Activated T-cell treated with anti-CD3 and anti-CD28 coated beads, Interleukin-2, amount 50 U/mL, for 4 hours (primary cell): ENCODE data around the gene DHRSX. TPM values are rescaled to one million over a fixed set of nuclear protein-coding genes. Genes with fewer than 3 reads are reported as not detected.
"Not testable (repeated sequence)": the region's sequence is repeated elsewhere in the genome, so short reads cannot be mapped to it uniquely, and the experiment has no call there.

Experiments used
- ATAC-seq, 2 donors: fragments of 200-7000 bp; cut with Tn5 transposase; one replicate each; pipeline ENCODE4 v1.10.0; 2021
- DNase-seq: peaks from one replicate; pipeline ENCODE4 v3.0.0-alpha.2; 2020
- H3K27me3 Mint-ChIP-seq: one replicate; pipeline ENCODE4 v1.8.0; 2021; ENCODE audit warnings: low read depth, mixed read lengths
- H3K36me3 Mint-ChIP-seq: one replicate; pipeline ENCODE4 v1.8.0; 2022; ENCODE audit warnings: mixed read lengths; ENCODE audit not compliant: insufficient read depth
- H3K4me1 Mint-ChIP-seq: one replicate; pipeline ENCODE4 v1.8.0; 2021; ENCODE audit warnings: low read depth, mixed read lengths
- H3K4me3 Mint-ChIP-seq: one replicate; pipeline ENCODE4 v1.8.0; 2021; ENCODE audit warnings: mild to moderate bottlenecking, moderate library complexity, mixed read lengths
- H3K9me3 Mint-ChIP-seq: one replicate; pipeline ENCODE4 v1.8.0; 2021; ENCODE audit warnings: mixed read lengths
- total RNA-seq, 3 donors: library from RNA; stranded (reverse); gene quantifications; one replicate each; pipeline ENCODE4 v1.2.1, GENCODE V29; 2021

The DHRSX gene
- total RNA-seq, 3 donors from 2014 or later = 19.3 to 23.2 (median 22.0) TPM

DNA sequence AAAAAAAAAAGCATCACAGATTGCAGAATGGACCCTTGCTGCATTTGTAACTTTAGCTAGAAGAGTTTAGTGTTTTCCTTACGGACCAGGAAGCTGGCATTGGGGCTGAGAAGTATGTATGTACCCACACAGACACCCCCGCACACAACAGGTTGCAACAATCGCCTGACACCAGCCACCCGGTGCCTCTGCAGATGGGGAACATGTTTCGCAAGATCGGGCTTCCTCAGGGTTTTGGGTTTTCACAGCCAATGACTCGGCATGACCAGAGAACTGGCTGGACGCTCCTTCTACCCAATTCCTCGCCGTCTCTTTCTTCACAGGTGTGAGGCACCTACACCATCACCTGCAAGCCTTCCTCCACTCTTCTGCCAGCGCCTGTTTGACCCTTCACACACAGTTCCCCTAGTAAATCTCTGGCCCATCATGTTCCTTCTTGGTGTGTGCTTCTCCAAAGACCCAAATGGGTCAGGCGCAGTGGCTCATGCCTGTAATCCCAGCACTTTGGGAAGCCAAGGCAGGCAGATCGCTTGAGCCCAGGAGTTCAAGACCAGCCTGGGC lies 70.4 kb downstream of the DHRSX start:
- peaks cover 53% of the 10 kb centered on the region for H3K36me3 Mint-ChIP-seq
- DNase-seq (no peak), ATAC-seq (no peak)
- peaks cover 5% of the 10 kb centered on the region for H3K9me3 Mint-ChIP-seq
- no peaks in the 10 kb centered on the region for H3K27me3 Mint-ChIP-seq
- H3K4me3 Mint-ChIP-seq = no peak overlapping the region
- peaks cover 2% of the 10 kb centered on the region for H3K4me1 Mint-ChIP-seq

DNA sequence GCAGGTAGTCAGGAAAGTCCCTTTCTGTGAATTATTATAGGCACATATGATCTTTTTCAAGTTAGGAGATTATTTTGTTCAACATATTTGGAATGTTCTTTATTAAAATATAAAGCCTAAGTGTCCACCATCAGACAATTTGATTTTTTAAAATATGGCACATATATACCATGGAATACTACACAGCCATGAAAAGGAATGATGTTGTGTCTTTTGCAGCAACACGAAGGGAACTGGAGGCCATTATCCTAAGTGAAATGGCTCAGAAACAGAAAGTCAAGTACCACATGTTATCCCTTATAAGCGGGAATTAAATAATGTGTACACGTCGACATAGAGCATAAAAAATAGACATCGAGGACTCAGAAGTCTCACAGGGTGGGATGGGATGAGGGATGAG lies 73.0 kb downstream of the DHRSX start:
- Mint-ChIP-seq H3K4me3 (no peak overlapping the region), H3K9me3 (peaks cover 5% of the 10 kb centered on the region), H3K36me3 (peaks cover 56% of the 10 kb centered on the region), H3K4me1 (no peaks in the 10 kb centered on the region), H3K27me3 (no peaks in the 10 kb centered on the region)
- DNase-seq = no peak
- ATAC-seq = no peak

GRCh38 chrX:2427147-2427546 lies 73.6 kb downstream of the DHRSX start:
- H3K4me1 Mint-ChIP-seq = no peaks in the 10 kb centered on the region
- peaks cover 52% of the 10 kb centered on the region for H3K36me3 Mint-ChIP-seq
- H3K4me3 Mint-ChIP-seq = no peak overlapping the region
- ATAC-seq (no peak), DNase-seq (no peak)
- no peaks in the 10 kb centered on the region for H3K27me3 Mint-ChIP-seq
- peaks cover 5% of the 10 kb centered on the region for H3K9me3 Mint-ChIP-seq

- Mint-ChIP-seq H3K9me3 (peaks cover 8% of the 10 kb centered on the region), H3K4me1 (no peaks in the 10 kb centered on the region), H3K27me3 (no peaks in the 10 kb centered on the region), H3K36me3 (peaks cover 56% of the 10 kb centered on the region), H3K4me3 (no peak overlapping the region)
- no peak for DNase-seq
- ATAC-seq = no peak
Observed at GRCh38 chrX:2426289-2426882, 74.4 kb downstream of the DHRSX start.

- H3K27me3 Mint-ChIP-seq = no peaks in the 10 kb centered on the region
Observed at GRCh38 chrX:2425286-2426071, 75.3 kb downstream of the DHRSX start.

GRCh38 chrX:2424317-2424716 lies 76.5 kb downstream of the DHRSX start:
- Mint-ChIP-seq H3K27me3 (no peaks in the 10 kb centered on the region), H3K9me3 (peaks cover 8% of the 10 kb centered on the region), H3K4me3 (no peak overlapping the region), H3K4me1 (no peaks in the 10 kb centered on the region), H3K36me3 (peaks cover 53% of the 10 kb centered on the region)
- DNase-seq (no peak), ATAC-seq (no peak)

More at GRCh38 chrX:2425286-2426071, 75.3 kb downstream of the DHRSX start:
- Mint-ChIP-seq H3K4me3 (no peak overlapping the region), H3K4me1 (no peaks in the 10 kb centered on the region), H3K36me3 (peaks cover 60% of the 10 kb centered on the region), H3K9me3 (peaks cover 8% of the 10 kb centered on the region)
- DNase-seq = no peak
- no peak for ATAC-seq

- Mint-ChIP-seq H3K36me3 (peaks cover 51% of the 10 kb centered on the region), H3K4me3 (no peak overlapping the region), H3K27me3 (no peaks in the 10 kb centered on the region), H3K9me3 (peaks cover 8% of the 10 kb centered on the region), H3K4me1 (no peaks in the 10 kb centered on the region)
- ATAC-seq = no peak
- no peak for DNase-seq
Observed at GRCh38 chrX:2423899-2424298, 76.9 kb downstream of the DHRSX start.

DNA sequence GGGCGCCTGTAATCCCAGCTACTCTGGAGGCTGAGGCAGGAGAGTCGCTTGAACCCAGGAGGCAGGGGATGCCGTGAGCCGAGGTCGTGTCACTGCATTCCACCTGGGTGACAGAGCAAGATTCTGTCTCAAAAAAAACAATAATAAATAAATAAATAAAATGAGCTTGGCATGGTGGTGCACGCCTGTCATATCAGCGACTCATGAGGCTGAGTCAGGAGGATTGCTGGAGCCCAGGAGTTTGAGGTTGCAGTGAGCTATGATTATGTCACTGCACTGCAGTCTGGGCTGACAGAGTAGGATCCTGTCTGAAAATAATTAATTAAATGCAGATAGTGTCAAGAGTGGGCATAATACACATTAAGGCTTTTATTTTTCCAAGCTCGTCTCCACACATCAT lies 77.5 kb downstream of the DHRSX start:
- ATAC-seq = no peak
- peaks cover 46% of the 10 kb centered on the region for H3K36me3 Mint-ChIP-seq
- H3K9me3 Mint-ChIP-seq = peaks cover 8% of the 10 kb centered on the region

GRCh38 chrX:2419418-2419817 lies 81.4 kb downstream of the DHRSX start:
- not testable (repeated sequence) for ATAC-seq, H3K9me3 Mint-ChIP-seq, H3K4me1 Mint-ChIP-seq, DNase-seq, H3K27me3 Mint-ChIP-seq, H3K4me3 Mint-ChIP-seq
- H3K36me3 Mint-ChIP-seq = peaks cover 24% of the 10 kb centered on the region

More for the DNA sequence above, 77.5 kb downstream of the DHRSX start:
- Mint-ChIP-seq H3K4me3 (no peak overlapping the region), H3K4me1 (no peaks in the 10 kb centered on the region), H3K27me3 (no peaks in the 10 kb centered on the region)
- DNase-seq = no peak

DNA sequence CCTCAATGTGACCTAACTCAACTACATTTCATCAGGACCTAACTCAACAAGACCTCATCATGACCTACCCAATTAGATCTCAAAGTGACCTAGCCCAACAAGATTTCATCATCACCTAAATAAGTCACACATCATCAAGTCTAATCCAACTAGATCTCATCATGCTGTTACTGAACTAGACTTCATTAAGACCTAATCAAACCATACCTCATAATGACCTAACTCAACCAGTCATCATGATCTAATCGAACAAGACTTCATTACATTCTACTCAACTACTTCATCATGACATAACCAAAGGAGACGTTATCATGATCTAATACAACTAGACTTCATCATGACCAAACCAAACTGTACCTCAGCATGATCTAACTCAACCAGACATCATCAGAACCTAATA lies 82.8 kb downstream of the DHRSX start:
- Mint-ChIP-seq H3K36me3 (peaks cover 16% of the 10 kb centered on the region), H3K9me3 (peaks cover 2% of the 10 kb centered on the region), H3K4me1 (no peaks in the 10 kb centered on the region), H3K27me3 (no peaks in the 10 kb centered on the region), H3K4me3 (no peak overlapping the region)
- ATAC-seq (no peak), DNase-seq (no peak)

- Mint-ChIP-seq H3K27me3 (no peaks in the 10 kb centered on the region), H3K36me3 (peaks cover 15% of the 10 kb centered on the region), H3K4me3 (no peak overlapping the region), H3K4me1 (no peaks in the 10 kb centered on the region), H3K9me3 (peaks cover 2% of the 10 kb centered on the region)
- ATAC-seq (no peak), DNase-seq (no peak)
Observed at GRCh38 chrX:2416851-2417604, 83.7 kb downstream of the DHRSX start.

- ATAC-seq (no peak), DNase-seq (no peak)
- no peak overlapping the region for H3K4me3 Mint-ChIP-seq
- no peaks in the 10 kb centered on the region for H3K4me1 Mint-ChIP-seq
- H3K9me3 Mint-ChIP-seq = no peaks in the 10 kb centered on the region
- no peaks in the 10 kb centered on the region for H3K27me3 Mint-ChIP-seq
- peaks cover 13% of the 10 kb centered on the region for H3K36me3 Mint-ChIP-seq
Observed at GRCh38 chrX:2414384-2414783, 86.4 kb downstream of the DHRSX start.

GRCh38 chrX:2413969-2414368 lies 86.8 kb downstream of the DHRSX start:
- Mint-ChIP-seq H3K4me3 (no peak overlapping the region), H3K9me3 (no peaks in the 10 kb centered on the region), H3K36me3 (peaks cover 15% of the 10 kb centered on the region), H3K27me3 (no peaks in the 10 kb centered on the region), H3K4me1 (no peaks in the 10 kb centered on the region)
- ATAC-seq (no peak), DNase-seq (no peak)

DNA sequence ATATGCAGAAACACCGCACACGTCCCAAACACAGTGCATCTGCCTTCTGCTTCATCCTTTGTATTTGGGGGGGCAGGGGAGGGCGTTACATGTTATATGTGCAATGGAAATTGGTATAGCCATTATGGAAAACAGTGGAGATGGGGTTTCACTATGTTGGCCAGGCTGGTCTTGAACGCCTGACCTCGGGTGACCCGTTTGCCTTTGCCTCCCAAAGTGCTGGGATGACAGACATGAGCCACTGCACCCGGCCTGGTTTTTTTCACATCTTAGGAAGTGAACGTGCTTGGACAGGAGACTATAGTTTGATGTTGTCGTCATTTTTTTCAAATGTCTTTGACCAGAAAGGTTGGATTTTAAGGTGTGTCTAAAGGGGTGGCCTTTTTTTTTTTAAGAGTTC lies 88.6 kb downstream of the DHRSX start:
- ATAC-seq (no peak), DNase-seq (no peak)
- Mint-ChIP-seq H3K4me3 (no peak overlapping the region), H3K36me3 (peaks cover 33% of the 10 kb centered on the region), H3K4me1 (no peaks in the 10 kb centered on the region), H3K27me3 (no peaks in the 10 kb centered on the region), H3K9me3 (peaks cover 1% of the 10 kb centered on the region)
